Kidney tubule cell (primary cell): ENCODE results near the gene DCLK2.
A peak's percentile ranks its signal among the peaks of the same experiment; 100 is the strongest.

Experiments used
- DNase-seq: peaks from one replicate; pipeline ENCODE4 v3.0.0-alpha.2; 2018; ENCODE audit warnings: low spot score

Gene DCLK2

GRCh38 chr4:150209140-150209829, 131.0 kb downstream of the DCLK2 start:
- DNase-seq: peak; percentile 60

GRCh38 chr4:150211016-150211415, 132.8 kb downstream of the DCLK2 start:
- peak; percentile 39 for DNase-seq

GRCh38 chr4:150211799-150212445, 133.7 kb downstream of the DCLK2 start:
- no peak for DNase-seq

GRCh38 chr4:150212485-150212884, 134.2 kb downstream of the DCLK2 start:
- DNase-seq: no peak

GRCh38 chr4:150212927-150213326, 134.7 kb downstream of the DCLK2 start:
- DNase-seq: peak; percentile 96

- peak; percentile 45 for DNase-seq
These were observed 137.4 kb downstream of the DCLK2 start for GRCh38 chr4:150215601-150216000.

GRCh38 chr4:150216726-150217125, 138.5 kb downstream of the DCLK2 start:
- DNase-seq: no peak

- peak; percentile 74 for DNase-seq
These were observed 138.9 kb downstream of the DCLK2 start for GRCh38 chr4:150217192-150217591.

- DNase-seq: no peak
These were observed 139.6 kb downstream of the DCLK2 start for GRCh38 chr4:150217808-150218207.

GRCh38 chr4:150218447-150218846, 140.2 kb downstream of the DCLK2 start:
- DNase-seq: no peak

GRCh38 chr4:150219841-150220240, 141.6 kb downstream of the DCLK2 start:
- DNase-seq: no peak

- peak; percentile 66 for DNase-seq
These were observed 146.8 kb downstream of the DCLK2 start for GRCh38 chr4:150224896-150225591.

GRCh38 chr4:150229520-150229919, 151.3 kb downstream of the DCLK2 start:
- no peak for DNase-seq

GRCh38 chr4:150230561-150230960, 152.3 kb downstream of the DCLK2 start:
- no peak for DNase-seq

- DNase-seq: no peak
These were observed 153.0 kb downstream of the DCLK2 start for GRCh38 chr4:150231107-150231770.

- DNase-seq: no peak
These were observed 153.8 kb downstream of the DCLK2 start for GRCh38 chr4:150232029-150232428.

GRCh38 chr4:150234246-150234645, 156.0 kb downstream of the DCLK2 start:
- DNase-seq: no peak

GRCh38 chr4:150235317-150235716, 157.1 kb downstream of the DCLK2 start:
- no peak for DNase-seq

GRCh38 chr4:150235808-150236271, 157.6 kb downstream of the DCLK2 start:
- no peak for DNase-seq

GRCh38 chr4:150236626-150237025, 158.4 kb downstream of the DCLK2 start:
- DNase-seq: peak; percentile 66

- DNase-seq: peak; percentile 88
These were observed 159.0 kb downstream of the DCLK2 start for GRCh38 chr4:150237110-150237872.

- no peak for DNase-seq
These were observed 160.3 kb downstream of the DCLK2 start for GRCh38 chr4:150238591-150238990.
